Measurements from ENCODE around the gene ERP44.

DNA sequence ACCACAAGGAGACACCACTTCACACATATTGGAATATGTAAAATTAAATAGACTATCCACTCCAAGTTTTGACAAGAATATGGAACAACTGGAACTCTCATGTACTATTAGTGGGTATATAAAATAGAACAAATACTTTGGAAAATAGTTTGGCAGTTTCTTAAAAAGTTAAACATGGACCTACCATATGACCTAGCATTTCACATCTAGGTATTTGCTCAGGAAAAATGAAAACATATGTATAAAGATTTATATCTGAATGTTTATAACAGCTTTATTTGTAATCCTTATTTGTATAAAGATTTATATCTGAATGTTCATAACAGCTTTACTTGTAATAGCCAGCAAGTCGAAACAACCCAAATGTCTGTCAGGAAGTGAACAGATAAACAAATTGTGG is 49.2 kb downstream of the ERP44 start:
- TF ChIP-seq, protein P1, sequence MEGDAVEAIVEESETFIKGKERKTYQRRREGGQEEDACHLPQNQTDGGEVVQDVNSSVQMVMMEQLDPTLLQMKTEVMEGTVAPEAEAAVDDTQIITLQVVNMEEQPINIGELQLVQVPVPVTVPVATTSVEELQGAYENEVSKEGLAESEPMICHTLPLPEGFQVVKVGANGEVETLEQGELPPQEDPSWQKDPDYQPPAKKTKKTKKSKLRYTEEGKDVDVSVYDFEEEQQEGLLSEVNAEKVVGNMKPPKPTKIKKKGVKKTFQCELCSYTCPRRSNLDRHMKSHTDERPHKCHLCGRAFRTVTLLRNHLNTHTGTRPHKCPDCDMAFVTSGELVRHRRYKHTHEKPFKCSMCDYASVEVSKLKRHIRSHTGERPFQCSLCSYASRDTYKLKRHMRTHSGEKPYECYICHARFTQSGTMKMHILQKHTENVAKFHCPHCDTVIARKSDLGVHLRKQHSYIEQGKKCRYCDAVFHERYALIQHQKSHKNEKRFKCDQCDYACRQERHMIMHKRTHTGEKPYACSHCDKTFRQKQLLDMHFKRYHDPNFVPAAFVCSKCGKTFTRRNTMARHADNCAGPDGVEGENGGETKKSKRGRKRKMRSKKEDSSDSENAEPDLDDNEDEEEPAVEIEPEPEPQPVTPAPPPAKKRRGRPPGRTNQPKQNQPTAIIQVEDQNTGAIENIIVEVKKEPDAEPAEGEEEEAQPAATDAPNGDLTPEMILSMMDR (IDR thresholded peaks at IDR 0.05), result no peak
- no peak for TF ChIP-seq POLR2A (IDR thresholded peaks at IDR 0.05)

Data from breast epithelium (tissue), 3 donors.